SK-N-SH (cell line): ENCODE results near the gene PHEX.

Experiments used
- CTCF ChIP-seq: fragments of 200-600 bp; sonication (generic); IDR thresholded peaks from 2 replicates; pipeline ENCODE4 v1.6.1; 2017; ENCODE audit warnings: antibody characterized with exemption, mild to moderate bottlenecking, moderate library complexity
- FOXM1 ChIP-seq: IDR thresholded peaks from 2 replicates; pipeline ENCODE4 v1.4.0; 2012; ENCODE audit warnings: low read depth, mild to moderate bottlenecking
- MAX ChIP-seq: IDR thresholded peaks from 2 replicates; pipeline ENCODE4 v1.4.0; 2012; ENCODE audit warnings: low read depth
- MEF2A ChIP-seq: IDR thresholded peaks from 2 replicates; pipeline ENCODE4 v1.4.0; 2012; ENCODE audit warnings: low read depth, borderline replicate concordance
- NFIC ChIP-seq: IDR thresholded peaks from 2 replicates; pipeline ENCODE4 v1.4.0; 2012; ENCODE audit warnings: borderline replicate concordance
- POLR2AphosphoS5 ChIP-seq: IDR thresholded peaks from 2 replicates; pipeline ENCODE4 v1.6.1; 2012; ENCODE audit warnings: low read depth, low read length
- REST ChIP-seq: IDR thresholded peaks from 2 replicates; pipeline ENCODE4 v1.6.1; 2012; ENCODE audit warnings: mild to moderate bottlenecking, low read depth, low read length, moderate library complexity
- RXRA ChIP-seq: IDR thresholded peaks from 2 replicates; pipeline ENCODE4 v1.4.0; 2012; ENCODE audit warnings: low read depth, mild to moderate bottlenecking, borderline replicate concordance
- TAF1 ChIP-seq: IDR thresholded peaks from 2 replicates; pipeline ENCODE4 v1.6.1; 2012; ENCODE audit warnings: low read depth, mild to moderate bottlenecking, low read length, moderate library complexity, borderline replicate concordance

GRCh38 chrX:21996872-21997455 is 35.2 kb upstream of the PHEX start:
- TF ChIP-seq FOXM1 (no peak), RXRA (no peak), REST (no peak), TAF1 (no peak), CTCF (no peak), POLR2AphosphoS5 (no peak), NFIC (no peak), MAX (no peak), MEF2A (no peak)
